HFFc6 (cell line): Measurements from ENCODE around the gene CCDC187. TPM values are rescaled to one million over a fixed set of nuclear protein-coding genes. Genes with fewer than 3 reads are reported as not detected.

Experiments
- DNase-seq: peaks from one replicate; pipeline ENCODE4 v3.0.0-alpha.2; 2018
- H3K27ac Mint-ChIP-seq: 2 replicates; pipeline ENCODE4 v1.8.0; 2020; ENCODE audit warnings: mild to moderate bottlenecking, mixed read lengths
- H3K27me3 Mint-ChIP-seq: 2 replicates; pipeline ENCODE4 v1.8.0; 2021; ENCODE audit warnings: mild to moderate bottlenecking, moderate library complexity, mixed read lengths; ENCODE audit not compliant: insufficient read depth
- H3K36me3 Mint-ChIP-seq: 2 replicates; pipeline ENCODE4 v1.8.0; 2021; ENCODE audit warnings: low read depth, mixed read lengths
- H3K4me1 Mint-ChIP-seq: 2 replicates; pipeline ENCODE4 v1.8.0; 2020; ENCODE audit warnings: low read depth, mixed read lengths
- H3K4me3 Mint-ChIP-seq: 2 replicates; pipeline ENCODE4 v1.8.0; 2020; ENCODE audit warnings: mild to moderate bottlenecking, moderate library complexity, mixed read lengths
- H3K9me3 Mint-ChIP-seq: 2 replicates; pipeline ENCODE4 v1.8.0; 2020; ENCODE audit warnings: mild to moderate bottlenecking, mixed read lengths
- total RNA-seq, 6 experiments: library from RNA; stranded (reverse); fragmentation: NEBNext Ultra II Directional; extraction: Animal tissue kit (Norgen Biotek cat#: 25700); gene quantifications; 2 replicates in 1 of 6; 3 replicates in 5 of 6; pipeline ENCODE4 v1.2.3, GENCODE V29; 2021
- TF ChIP-seq, protein P1 (sequence below): fragments of 200-600 bp; sonication (generic); IDR thresholded peaks from 2 replicates; pipeline ENCODE4 v1.5.0; 2021; ENCODE audit warnings: antibody characterized with exemption, mild to moderate bottlenecking

The CCDC187 gene
- total RNA-seq, 6 experiments from 2014 or later, result not detected

DNA sequence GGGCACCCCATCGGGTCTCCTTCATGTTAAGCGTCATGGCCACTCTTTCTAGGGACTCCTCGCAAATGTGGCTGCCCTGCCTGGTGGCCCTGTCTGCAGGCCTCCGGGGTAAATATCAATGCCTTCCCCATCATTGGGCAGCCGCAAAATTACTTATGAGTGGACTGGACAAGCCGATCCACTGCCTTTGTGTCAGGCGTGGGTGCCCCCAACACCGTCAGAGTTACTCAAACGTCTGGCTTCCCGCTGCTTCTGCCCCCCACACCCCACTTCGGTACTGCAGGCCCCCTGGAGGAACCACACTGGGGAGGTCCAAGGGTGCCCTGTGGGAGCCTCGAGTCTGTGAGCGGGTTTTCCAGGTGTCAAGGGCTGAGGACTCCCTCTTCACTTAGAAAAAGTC, 102.7 kb downstream of the CCDC187 start:
- TF ChIP-seq, protein P1, sequence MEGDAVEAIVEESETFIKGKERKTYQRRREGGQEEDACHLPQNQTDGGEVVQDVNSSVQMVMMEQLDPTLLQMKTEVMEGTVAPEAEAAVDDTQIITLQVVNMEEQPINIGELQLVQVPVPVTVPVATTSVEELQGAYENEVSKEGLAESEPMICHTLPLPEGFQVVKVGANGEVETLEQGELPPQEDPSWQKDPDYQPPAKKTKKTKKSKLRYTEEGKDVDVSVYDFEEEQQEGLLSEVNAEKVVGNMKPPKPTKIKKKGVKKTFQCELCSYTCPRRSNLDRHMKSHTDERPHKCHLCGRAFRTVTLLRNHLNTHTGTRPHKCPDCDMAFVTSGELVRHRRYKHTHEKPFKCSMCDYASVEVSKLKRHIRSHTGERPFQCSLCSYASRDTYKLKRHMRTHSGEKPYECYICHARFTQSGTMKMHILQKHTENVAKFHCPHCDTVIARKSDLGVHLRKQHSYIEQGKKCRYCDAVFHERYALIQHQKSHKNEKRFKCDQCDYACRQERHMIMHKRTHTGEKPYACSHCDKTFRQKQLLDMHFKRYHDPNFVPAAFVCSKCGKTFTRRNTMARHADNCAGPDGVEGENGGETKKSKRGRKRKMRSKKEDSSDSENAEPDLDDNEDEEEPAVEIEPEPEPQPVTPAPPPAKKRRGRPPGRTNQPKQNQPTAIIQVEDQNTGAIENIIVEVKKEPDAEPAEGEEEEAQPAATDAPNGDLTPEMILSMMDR, result no peak
- no peak for DNase-seq
- H3K36me3 Mint-ChIP-seq, result 0 out of 2 replicates have a peak, but pooled peaks cover 3% of the 10 kb centered on the region
- peaks cover 37% of the 10 kb centered on the region for H3K27me3 Mint-ChIP-seq
- H3K27ac Mint-ChIP-seq, result no peak overlapping the region
- H3K9me3 Mint-ChIP-seq, result no peaks in the 10 kb centered on the region
- no peak overlapping the region for H3K4me3 Mint-ChIP-seq
- no peaks in the 10 kb centered on the region for H3K4me1 Mint-ChIP-seq

- no peak for DNase-seq
- no peaks in the 10 kb centered on the region for H3K36me3 Mint-ChIP-seq
- peaks cover 42% of the 10 kb centered on the region for H3K27me3 Mint-ChIP-seq
- no peaks in the 10 kb centered on the region for H3K9me3 Mint-ChIP-seq
- H3K4me1 Mint-ChIP-seq, result no peaks in the 10 kb centered on the region
- TF ChIP-seq, protein P1, result no peak
- H3K27ac Mint-ChIP-seq, result no peak overlapping the region
- H3K4me3 Mint-ChIP-seq, result no peak overlapping the region
Observed at GRCh38 chr9:136200424-136200823, 103.5 kb downstream of the CCDC187 start.

Other genes with a start within 250 kb of the CCDC187 start
- 10 to 100 TPM; 38.2 to 46.7 (median 40.2) TPM for gene NACC2, start 208.8 kb downstream of the CCDC187 start, total RNA-seq
- 10 to 100 TPM; 31.6 to 45.4 (median 35.7) TPM for gene TMEM250, start 185.2 kb downstream of the CCDC187 start, total RNA-seq
- gene LHX3, start 99.0 kb downstream of the CCDC187 start, total RNA-seq, result not detected
- gene QSOX2, start 58.3 kb downstream of the CCDC187 start, total RNA-seq, result 10 to 100 TPM; 20.1 to 24.9 (median 21.9) TPM
- 10 to 100 TPM; 50.9 to 60.2 (median 55.0) TPM for gene GPSM1, start 23.4 kb upstream of the CCDC187 start, total RNA-seq
- gene DNLZ, start 59.6 kb upstream of the CCDC187 start, total RNA-seq, result 10 to 100 TPM; 28.5 to 33.3 (median 30.4) TPM
- 10 to 100 TPM in 2 of 6 experiments, 1 to 10 TPM in 4; 2.9 to 19.0 (median 3.2) TPM for gene CARD9, start 69.6 kb upstream of the CCDC187 start, total RNA-seq
- 1 to 10 TPM; 6.2 to 9.4 (median 6.5) TPM for gene SNAPC4, start 96.1 kb upstream of the CCDC187 start, total RNA-seq
- 10 to 100 TPM; 40.8 to 55.1 (median 43.7) TPM for gene ENTR1, start 106.5 kb upstream of the CCDC187 start, total RNA-seq
- 10 to 100 TPM; 69.1 to 81.0 (median 75.9) TPM for gene PMPCA, start 106.6 kb upstream of the CCDC187 start, total RNA-seq
- 10 to 100 TPM; 11.5 to 14.0 (median 12.3) TPM for gene INPP5E, start 135.8 kb upstream of the CCDC187 start, total RNA-seq
- 10 to 100 TPM; 63.2 to 98.6 (median 75.5) TPM for gene SEC16A, start 178.9 kb upstream of the CCDC187 start, total RNA-seq
- gene NOTCH1, start 242.0 kb upstream of the CCDC187 start, total RNA-seq, result 10 to 100 TPM; 12.1 to 17.1 (median 14.7) TPM